Prostate gland (tissue), 2 donors: ENCODE measurements around the gene PALB2.

ENCODE experiments used
- POLR2AphosphoS5 ChIP-seq: sonication (generic); formaldehyde crosslinking; IDR thresholded peaks from one replicate; pipeline ENCODE4 v1.6.1; 2017; ENCODE audit warnings: antibody characterized with exemption
- TF ChIP-seq, protein P1 (sequence below), 4 experiments: fragments of 200-600 bp in 2 of 4; fragments of 450-650 bp in 2 of 4; sonication (generic) in 2 of 4; IDR thresholded peaks; 1 replicate in 3 of 4; 2 replicates in 1 of 4; pipeline ENCODE4 v1.5.1; 2016 to 2019; ENCODE audit warnings: antibody characterized with exemption in 4 of 4, mild to moderate bottlenecking in 2 of 4, moderate library complexity in 2 of 4

DNA sequence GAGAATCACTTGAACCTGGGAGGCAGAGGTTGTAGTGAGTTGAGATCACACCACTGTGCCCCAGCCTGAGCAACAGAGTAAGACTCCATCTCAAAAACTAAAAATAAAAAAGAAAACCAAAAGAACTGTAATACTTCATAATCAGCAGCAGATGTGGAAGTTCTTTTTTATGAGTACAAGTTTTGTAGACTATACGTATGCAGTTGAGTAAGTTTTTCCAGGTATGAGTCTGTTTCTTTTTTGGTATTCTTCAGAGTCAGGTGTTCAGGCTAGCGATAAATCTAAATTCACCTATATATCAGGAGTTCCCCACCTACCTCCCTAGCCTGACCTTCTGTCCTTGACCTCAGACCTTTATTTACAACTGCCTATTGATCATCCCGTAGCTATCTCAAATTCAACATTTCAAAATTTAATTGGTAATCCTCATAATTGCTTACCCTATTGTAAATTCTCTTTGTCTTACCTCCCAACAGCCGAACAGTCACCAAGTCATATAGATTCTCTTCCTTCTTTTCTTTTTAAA, 10.9 kb upstream of the PALB2 start:
- TF ChIP-seq, protein P1, sequence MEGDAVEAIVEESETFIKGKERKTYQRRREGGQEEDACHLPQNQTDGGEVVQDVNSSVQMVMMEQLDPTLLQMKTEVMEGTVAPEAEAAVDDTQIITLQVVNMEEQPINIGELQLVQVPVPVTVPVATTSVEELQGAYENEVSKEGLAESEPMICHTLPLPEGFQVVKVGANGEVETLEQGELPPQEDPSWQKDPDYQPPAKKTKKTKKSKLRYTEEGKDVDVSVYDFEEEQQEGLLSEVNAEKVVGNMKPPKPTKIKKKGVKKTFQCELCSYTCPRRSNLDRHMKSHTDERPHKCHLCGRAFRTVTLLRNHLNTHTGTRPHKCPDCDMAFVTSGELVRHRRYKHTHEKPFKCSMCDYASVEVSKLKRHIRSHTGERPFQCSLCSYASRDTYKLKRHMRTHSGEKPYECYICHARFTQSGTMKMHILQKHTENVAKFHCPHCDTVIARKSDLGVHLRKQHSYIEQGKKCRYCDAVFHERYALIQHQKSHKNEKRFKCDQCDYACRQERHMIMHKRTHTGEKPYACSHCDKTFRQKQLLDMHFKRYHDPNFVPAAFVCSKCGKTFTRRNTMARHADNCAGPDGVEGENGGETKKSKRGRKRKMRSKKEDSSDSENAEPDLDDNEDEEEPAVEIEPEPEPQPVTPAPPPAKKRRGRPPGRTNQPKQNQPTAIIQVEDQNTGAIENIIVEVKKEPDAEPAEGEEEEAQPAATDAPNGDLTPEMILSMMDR (IDR thresholded peaks at IDR 0.05): no peak
- no peak for TF ChIP-seq POLR2AphosphoS5
